ENCODE data around the gene C1QTNF1. TPM values are rescaled to one million over a fixed set of nuclear protein-coding genes. Genes with fewer than 3 reads are reported as not detected.

C1QTNF1 gene
- total and polyA plus RNA-seq, 8 donors, result 2.9 to 20.3 (median 12.7) TPM

DNA sequence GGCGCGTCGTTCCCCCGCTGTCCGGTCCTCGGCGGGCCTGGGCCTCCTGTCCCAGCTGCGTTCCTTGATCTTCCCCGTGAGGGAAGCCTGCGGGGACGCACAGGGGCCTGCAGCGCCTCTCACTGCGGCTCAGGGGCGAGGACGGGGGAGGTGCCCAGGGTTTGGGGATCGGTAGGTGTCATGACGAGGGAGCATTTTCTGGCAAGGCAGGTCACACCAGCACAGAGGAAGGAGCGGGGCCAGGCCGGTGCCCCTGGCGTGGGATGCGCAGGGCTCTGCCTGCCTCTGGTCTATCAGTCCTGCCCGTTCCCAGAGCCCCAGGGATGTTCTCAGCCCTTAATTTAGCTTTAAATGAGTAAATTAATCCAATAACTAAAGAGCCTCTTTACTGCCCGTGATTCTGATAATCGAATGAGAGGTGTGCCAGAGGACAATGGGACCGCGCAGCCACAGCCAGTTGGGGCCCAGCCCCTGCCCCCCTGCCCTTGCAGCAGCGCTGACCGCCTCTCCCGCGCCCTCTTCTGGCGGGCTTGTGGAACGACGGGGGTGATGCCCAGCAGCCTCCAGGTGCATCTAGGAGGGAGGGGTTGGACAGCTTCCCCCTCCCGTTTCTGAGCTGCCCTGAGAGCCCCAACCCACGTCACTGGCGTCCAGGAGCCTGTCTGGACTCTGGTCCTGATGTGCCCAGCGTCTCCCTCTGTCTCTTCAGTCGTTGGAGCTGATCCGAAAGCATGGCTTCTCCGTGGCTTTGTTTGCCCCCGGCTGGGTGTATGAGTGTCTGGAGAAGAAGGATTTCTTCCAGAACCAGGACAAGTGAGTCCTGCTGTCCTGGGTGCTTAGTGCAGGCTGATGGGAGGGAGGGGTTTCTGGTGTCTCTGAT is 58.6 kb downstream of the C1QTNF1 start:
- Histone ChIP-seq H3K4me1 (no peaks in the 10 kb centered on the region), H3K36me3 (peaks cover 71 to 99% (median 97%) of the 10 kb centered on the region in 4 donors), H3K27ac (no peak overlapping the region), H3K9me3 (no peaks in the 10 kb centered on the region), H3K4me3 (no peak overlapping the region), H3K27me3 (no peaks in the 10 kb centered on the region)
- intact Hi-C loops (cut with DNase I; ENCODE audit: low total_unique reads), result no loop called here
- TF ChIP-seq POLR2AphosphoS5 (IDR thresholded peaks at IDR 0.05) (no peak), EP300 (IDR thresholded peaks at IDR 0.05) (no peak), POLR2A (IDR thresholded peaks at IDR 0.05) (no peak)
- TF ChIP-seq, protein P1, sequence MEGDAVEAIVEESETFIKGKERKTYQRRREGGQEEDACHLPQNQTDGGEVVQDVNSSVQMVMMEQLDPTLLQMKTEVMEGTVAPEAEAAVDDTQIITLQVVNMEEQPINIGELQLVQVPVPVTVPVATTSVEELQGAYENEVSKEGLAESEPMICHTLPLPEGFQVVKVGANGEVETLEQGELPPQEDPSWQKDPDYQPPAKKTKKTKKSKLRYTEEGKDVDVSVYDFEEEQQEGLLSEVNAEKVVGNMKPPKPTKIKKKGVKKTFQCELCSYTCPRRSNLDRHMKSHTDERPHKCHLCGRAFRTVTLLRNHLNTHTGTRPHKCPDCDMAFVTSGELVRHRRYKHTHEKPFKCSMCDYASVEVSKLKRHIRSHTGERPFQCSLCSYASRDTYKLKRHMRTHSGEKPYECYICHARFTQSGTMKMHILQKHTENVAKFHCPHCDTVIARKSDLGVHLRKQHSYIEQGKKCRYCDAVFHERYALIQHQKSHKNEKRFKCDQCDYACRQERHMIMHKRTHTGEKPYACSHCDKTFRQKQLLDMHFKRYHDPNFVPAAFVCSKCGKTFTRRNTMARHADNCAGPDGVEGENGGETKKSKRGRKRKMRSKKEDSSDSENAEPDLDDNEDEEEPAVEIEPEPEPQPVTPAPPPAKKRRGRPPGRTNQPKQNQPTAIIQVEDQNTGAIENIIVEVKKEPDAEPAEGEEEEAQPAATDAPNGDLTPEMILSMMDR (IDR thresholded peaks at IDR 0.05), result peak in 5 of 7 experiments; percentile 55 to 80 (median 67)
- WGBS, 5 donors, result 68 to 80% (median 70%) methylated on average over 21 to 41 of the region's 41 CpGs
- DNase-seq, result peak; percentile 63 to 70

DNA sequence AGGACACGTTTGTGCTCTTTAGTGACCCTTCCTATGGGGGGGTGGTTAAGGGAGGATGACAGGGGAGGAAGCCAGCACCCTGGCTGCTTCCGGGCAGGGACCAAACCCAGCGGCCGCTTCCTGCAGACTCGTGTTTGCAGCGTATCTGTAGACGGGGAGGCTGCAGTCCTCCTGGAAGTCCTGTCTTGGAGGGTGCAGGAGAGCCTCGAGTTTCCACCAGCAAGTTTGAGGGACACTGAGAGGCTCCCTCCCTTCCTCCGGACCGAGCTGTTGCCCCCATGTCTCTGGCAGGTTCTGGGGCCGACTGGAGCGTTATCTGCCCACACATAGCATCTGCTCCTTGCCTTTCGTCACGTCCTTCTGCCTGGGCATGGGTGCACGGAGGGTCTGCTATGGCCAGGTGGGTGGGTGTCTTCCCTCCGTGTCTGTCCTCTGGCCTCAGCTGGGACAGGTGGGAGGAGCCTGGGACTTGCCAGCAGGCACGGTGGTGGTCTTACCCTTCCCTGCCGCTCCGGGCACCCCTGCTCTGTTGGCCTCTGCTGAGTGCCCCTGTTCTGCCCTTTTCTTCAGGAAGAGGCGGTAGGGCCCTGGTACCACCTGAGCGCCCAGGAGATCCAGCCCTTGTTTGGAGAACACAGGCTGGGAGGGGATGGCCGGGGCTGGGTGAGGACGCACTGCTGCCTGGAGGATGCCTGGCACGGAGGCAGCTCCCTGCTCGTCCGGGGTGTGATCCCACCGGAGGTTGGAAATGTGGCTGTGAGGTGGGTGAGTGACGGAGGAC is 59.4 kb downstream of the C1QTNF1 start:
- WGBS, 5 donors, result 86 to 92% (median 92%) methylated on average over 28 of the region's 28 CpGs
- intact Hi-C loops (cut with DNase I; ENCODE audit: low total_unique reads), result no loop called here
- TF ChIP-seq EP300 (IDR thresholded peaks at IDR 0.05), result no peak
- TF ChIP-seq POLR2AphosphoS5 (IDR thresholded peaks at IDR 0.05), result no peak
- TF ChIP-seq POLR2A (IDR thresholded peaks at IDR 0.05), result no peak
- TF ChIP-seq, protein P1 (IDR thresholded peaks at IDR 0.05), result no peak
- Histone ChIP-seq H3K27me3 (no peaks in the 10 kb centered on the region), H3K9me3 (no peaks in the 10 kb centered on the region), H3K4me1 (no peaks in the 10 kb centered on the region), H3K36me3 (peaks cover 65 to 91% (median 89%) of the 10 kb centered on the region in 4 donors), H3K27ac (no peak overlapping the region), H3K4me3 (no peak overlapping the region)
- DNase-seq, result no peak

DNA sequence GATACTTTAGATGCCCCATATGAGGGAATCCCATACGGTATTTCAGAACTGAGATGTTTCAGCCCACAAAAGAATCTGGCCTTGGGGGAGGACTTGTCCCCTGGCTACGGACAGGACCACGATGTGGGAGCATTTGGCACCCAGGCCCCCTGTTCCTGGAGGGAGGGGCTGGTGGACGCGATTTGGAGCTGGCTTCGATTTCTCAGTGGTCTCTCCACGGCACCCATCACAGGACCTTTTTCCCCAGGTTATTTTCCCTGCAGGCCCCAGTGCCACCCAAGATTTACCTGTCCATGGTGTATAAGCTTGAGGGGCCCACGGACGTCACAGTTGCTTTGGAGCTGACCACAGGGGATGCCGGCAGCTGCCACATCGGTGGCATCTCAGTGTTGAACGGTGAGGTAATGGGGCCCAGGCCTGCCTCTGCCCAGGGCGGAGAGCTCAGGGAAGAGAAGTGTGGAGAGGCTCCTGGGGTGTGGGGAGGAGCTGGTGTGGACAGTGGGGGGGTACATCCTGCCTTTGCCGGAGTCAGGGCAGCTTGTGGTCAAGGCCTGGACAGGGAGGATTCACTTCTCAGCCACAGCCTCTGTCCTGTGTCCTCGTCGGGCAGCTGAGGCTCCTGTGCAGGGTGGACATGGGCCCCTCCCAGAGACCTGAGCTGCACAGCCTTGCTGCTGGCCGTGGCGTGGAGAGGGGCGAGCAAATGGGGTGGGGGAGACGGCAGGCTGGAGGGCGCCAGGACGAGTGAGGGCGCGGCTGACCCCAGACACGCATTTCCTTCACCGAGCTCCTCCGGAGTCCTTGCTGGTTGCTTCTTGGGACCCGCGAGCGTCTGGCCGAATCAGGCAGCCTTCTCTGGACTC is 60.6 kb downstream of the C1QTNF1 start:
- peaks cover 0 to under 1% (median 0%) of the 10 kb centered on the region in 3 donors for H3K27me3 ChIP-seq
- DNase-seq, result no peak
- no peak overlapping the region for H3K27ac ChIP-seq
- intact Hi-C loops (cut with DNase I; ENCODE audit: low total_unique reads), result loop anchor here (5.0 kb wide), 1 partner anchor 308 kb away; no protein-coding TSS in a partner anchor
- 91 to 96% (median 93%) methylated on average over 25 to 31 of the region's 31 CpGs for WGBS, 5 donors
- no peaks in the 10 kb centered on the region for H3K4me1 ChIP-seq
- H3K36me3 ChIP-seq, result peaks cover 55 to 80% (median 78%) of the 10 kb centered on the region in 4 donors
- TF ChIP-seq EP300 (IDR thresholded peaks at IDR 0.05) (no peak), POLR2AphosphoS5 (IDR thresholded peaks at IDR 0.05) (no peak), POLR2A (IDR thresholded peaks at IDR 0.05) (no peak)
- TF ChIP-seq, protein P1 (IDR thresholded peaks at IDR 0.05), result no peak
- H3K4me3 ChIP-seq, result no peak overlapping the region
- no peaks in the 10 kb centered on the region for H3K9me3 ChIP-seq
